Smooth muscle cell (in vitro differentiated cells): ENCODE data around the gene GNG13. TPM values are rescaled to one million over a fixed set of nuclear protein-coding genes. Genes with fewer than 3 reads are reported as not detected.
"Not testable (repeated sequence)": the region's sequence is repeated elsewhere in the genome, so short reads cannot be mapped to it uniquely, and the experiment has no call there.

Experiments
- DNase-seq: peaks from one replicate; lab custom pipeline; 2025; ENCODE audit not compliant: unreplicated experiment; lab: John Stamatoyannopoulos, UW
- H2AFZ ChIP-seq: fragments of 200-600 bp; sonication (generic); 2 replicates; pipeline ENCODE4 v1.6.0; 2016; ENCODE audit warnings: antibody characterized with exemption, low read depth, mild to moderate bottlenecking
- H3F3A ChIP-seq: fragments of 200-600 bp; sonication (generic); 2 replicates; pipeline ENCODE4 v1.6.0; 2017; ENCODE audit warnings: antibody characterized with exemption, low read depth
- H3K27ac ChIP-seq: fragments of 200-600 bp; sonication (generic); 2 replicates; pipeline ENCODE4 v1.5.1; 2016; ENCODE audit warnings: low read depth, mild to moderate bottlenecking
- H3K27me3 ChIP-seq: fragments of 200-600 bp; sonication (generic); 2 replicates; pipeline ENCODE4 v1.6.1; 2016; ENCODE audit warnings: low read depth, mild to moderate bottlenecking
- H3K36me3 ChIP-seq: fragments of 200-600 bp; sonication (generic); 2 replicates; pipeline ENCODE4 v1.5.1; 2016; ENCODE audit warnings: low read depth
- H3K4me1 ChIP-seq: fragments of 200-600 bp; sonication (generic); 2 replicates; pipeline ENCODE4 v1.5.1; 2016; ENCODE audit warnings: low read depth
- H3K4me2 ChIP-seq: fragments of 200-600 bp; sonication (generic); 2 replicates; pipeline ENCODE4 v1.6.0; 2016; ENCODE audit warnings: mild to moderate bottlenecking
- H3K4me3 ChIP-seq: fragments of 200-600 bp; sonication (generic); 2 replicates; pipeline ENCODE4 v1.5.1; 2016; ENCODE audit warnings: mild to moderate bottlenecking
- H3K79me2 ChIP-seq: fragments of 200-600 bp; sonication (generic); 2 replicates; pipeline ENCODE4 v1.6.0; 2016; ENCODE audit warnings: low read depth, mild to moderate bottlenecking
- H3K9ac ChIP-seq: fragments of 200-600 bp; sonication (generic); 2 replicates; pipeline ENCODE4 v1.6.0; 2016; ENCODE audit warnings: low read depth
- H3K9me3 ChIP-seq: fragments of 200-600 bp; sonication (generic); replicated peaks from 2 replicates; pipeline ENCODE4 v1.5.1; 2016; ENCODE audit warnings: low read depth
- H4K20me1 ChIP-seq: fragments of 200-600 bp; sonication (generic); 2 replicates; pipeline ENCODE4 v1.6.0; 2016; ENCODE audit warnings: low read depth
- CTCF ChIP-seq: fragments of 200-600 bp; sonication (generic); IDR thresholded peaks from 2 replicates; pipeline ENCODE4 v1.5.1; 2017; ENCODE audit warnings: borderline replicate concordance, mild to moderate bottlenecking, antibody characterized with exemption; ENCODE audit not compliant: insufficient read depth, poor library complexity, severe bottlenecking
- WGBS: methylation state at CpG from one replicate; pipeline ENCODE4 v1.1.7; 2016; ENCODE audit warnings: low lambda C conversion rate; 5-methylcytosine and 5-hydroxymethylcytosine counted together
- polyA plus RNA-seq: library from polyadenylated mRNA; unstranded; fragments of >200 nt; fragmentation: Nextera tagmentation; extraction: Ambion mirVana; gene quantifications from 2 replicates; pipeline ENCODE4 v1.2.1, GENCODE V29; 2016
- total RNA-seq: library from RNA; depleted of rRNA; stranded (reverse); fragments of >200 nt; gene quantifications from 2 replicates; pipeline ENCODE4 v1.2.3, GENCODE V29; 2014

The GNG13 gene
- total and polyA plus RNA-seq, 2 experiments from 2014 or later: not detected

- Histone ChIP-seq H4K20me1 (no peaks in the 10 kb centered on the region), H3K4me2 (no peak overlapping the region), H3K4me1 (no peaks in the 10 kb centered on the region), H3K27ac (no peak overlapping the region), H3F3A (no peaks in the 10 kb centered on the region), H3K79me2 (no peaks in the 10 kb centered on the region), H2AFZ (no peak overlapping the region), H3K9me3 (peaks cover 6% of the 10 kb centered on the region), H3K4me3 (no peak overlapping the region), H3K9ac (no peak overlapping the region), H3K36me3 (no peaks in the 10 kb centered on the region), H3K27me3 (no peaks in the 10 kb centered on the region)
- DNase-seq: no peak
- 91% methylated on average over 31 of the region's 34 CpGs for WGBS
- no peak for TF ChIP-seq CTCF
Measured at GRCh38 chr16:840561-841454, 40.3 kb upstream of the GNG13 start.

- no peaks in the 10 kb centered on the region for H3K4me1 ChIP-seq
- no peaks in the 10 kb centered on the region for H3F3A ChIP-seq
- H2AFZ ChIP-seq: no peak overlapping the region
- H3K79me2 ChIP-seq: no peaks in the 10 kb centered on the region
- H3K9ac ChIP-seq: no peak overlapping the region
- H3K27ac ChIP-seq: no peak overlapping the region
- H3K36me3 ChIP-seq: no peaks in the 10 kb centered on the region
- no peaks in the 10 kb centered on the region for H3K27me3 ChIP-seq
- no peak for TF ChIP-seq CTCF
- H3K4me2 ChIP-seq: no peak overlapping the region
- no peak overlapping the region for H3K4me3 ChIP-seq
- H3K9me3 ChIP-seq: peaks cover 6% of the 10 kb centered on the region
- WGBS: 90% methylated on average over 24 of the region's 24 CpGs
- DNase-seq: no peak
- H4K20me1 ChIP-seq: no peaks in the 10 kb centered on the region
Measured at GRCh38 chr16:839643-840408, 39.3 kb upstream of the GNG13 start.

GRCh38 chr16:838741-839140 lies 38.2 kb upstream of the GNG13 start:
- H3K9me3 ChIP-seq: peaks cover 6% of the 10 kb centered on the region
- 95% methylated on average over 14 of the region's 14 CpGs for WGBS

GRCh38 chr16:836822-837221 lies 36.3 kb upstream of the GNG13 start:
- not testable (repeated sequence) for H3K27me3 ChIP-seq, H4K20me1 ChIP-seq, H3K79me2 ChIP-seq, DNase-seq, H3K9me3 ChIP-seq, H3K4me3 ChIP-seq, H3K9ac ChIP-seq, H3K36me3 ChIP-seq, H3K4me2 ChIP-seq, H2AFZ ChIP-seq, H3K4me1 ChIP-seq, H3K27ac ChIP-seq, H3F3A ChIP-seq
- 100% methylated on average over 3 of the region's 3 CpGs for WGBS

More at GRCh38 chr16:838741-839140, 38.2 kb upstream of the GNG13 start:
- no peak overlapping the region for H3K4me2 ChIP-seq
- H3K27me3 ChIP-seq: no peaks in the 10 kb centered on the region
- no peaks in the 10 kb centered on the region for H3K79me2 ChIP-seq
- no peaks in the 10 kb centered on the region for H3K36me3 ChIP-seq
- TF ChIP-seq CTCF: no peak
- H3K9ac ChIP-seq: no peak overlapping the region
- no peaks in the 10 kb centered on the region for H3K4me1 ChIP-seq
- no peaks in the 10 kb centered on the region for H4K20me1 ChIP-seq
- H3F3A ChIP-seq: no peaks in the 10 kb centered on the region
- DNase-seq: no peak
- no peak overlapping the region for H2AFZ ChIP-seq
- H3K4me3 ChIP-seq: no peak overlapping the region
- no peak overlapping the region for H3K27ac ChIP-seq
